ENCODE data around the gene GTF2E1. TPM values are rescaled to one million over a fixed set of nuclear protein-coding genes. Genes with fewer than 3 reads are reported as not detected.
A peak's percentile ranks its signal among the peaks of the same experiment; 100 is the strongest.

GTF2E1 gene
- total RNA-seq, 4 donors from 2014 or later: 11.4 to 21.0 (median 15.3) TPM

GRCh38 chr3:120802916-120803315 lies 60.4 kb downstream of the GTF2E1 start:
- Histone ChIP-seq H3K9me3 (no peaks in the 10 kb centered on the region), H3K4me3 (no peak overlapping the region), H3K36me3 (no peaks in the 10 kb centered on the region), H3K27ac (no peak overlapping the region), H3K4me1 (no peaks in the 10 kb centered on the region), H3K27me3 (no peaks in the 10 kb centered on the region)
- ATAC-seq: no peak
- 49 to 77% methylated on average over 3 of the region's 3 CpGs for WGBS, 2 donors (ENCODE audit: low coverage in 1 of 2)
- TF ChIP-seq POLR2AphosphoS5 (IDR thresholded peaks at IDR 0.05) (no peak), EP300 (IDR thresholded peaks at IDR 0.05) (no peak), POLR2A (IDR thresholded peaks at IDR 0.05) (no peak)
- TF ChIP-seq, protein P1, sequence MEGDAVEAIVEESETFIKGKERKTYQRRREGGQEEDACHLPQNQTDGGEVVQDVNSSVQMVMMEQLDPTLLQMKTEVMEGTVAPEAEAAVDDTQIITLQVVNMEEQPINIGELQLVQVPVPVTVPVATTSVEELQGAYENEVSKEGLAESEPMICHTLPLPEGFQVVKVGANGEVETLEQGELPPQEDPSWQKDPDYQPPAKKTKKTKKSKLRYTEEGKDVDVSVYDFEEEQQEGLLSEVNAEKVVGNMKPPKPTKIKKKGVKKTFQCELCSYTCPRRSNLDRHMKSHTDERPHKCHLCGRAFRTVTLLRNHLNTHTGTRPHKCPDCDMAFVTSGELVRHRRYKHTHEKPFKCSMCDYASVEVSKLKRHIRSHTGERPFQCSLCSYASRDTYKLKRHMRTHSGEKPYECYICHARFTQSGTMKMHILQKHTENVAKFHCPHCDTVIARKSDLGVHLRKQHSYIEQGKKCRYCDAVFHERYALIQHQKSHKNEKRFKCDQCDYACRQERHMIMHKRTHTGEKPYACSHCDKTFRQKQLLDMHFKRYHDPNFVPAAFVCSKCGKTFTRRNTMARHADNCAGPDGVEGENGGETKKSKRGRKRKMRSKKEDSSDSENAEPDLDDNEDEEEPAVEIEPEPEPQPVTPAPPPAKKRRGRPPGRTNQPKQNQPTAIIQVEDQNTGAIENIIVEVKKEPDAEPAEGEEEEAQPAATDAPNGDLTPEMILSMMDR (IDR thresholded peaks at IDR 0.05): no peak

DNA sequence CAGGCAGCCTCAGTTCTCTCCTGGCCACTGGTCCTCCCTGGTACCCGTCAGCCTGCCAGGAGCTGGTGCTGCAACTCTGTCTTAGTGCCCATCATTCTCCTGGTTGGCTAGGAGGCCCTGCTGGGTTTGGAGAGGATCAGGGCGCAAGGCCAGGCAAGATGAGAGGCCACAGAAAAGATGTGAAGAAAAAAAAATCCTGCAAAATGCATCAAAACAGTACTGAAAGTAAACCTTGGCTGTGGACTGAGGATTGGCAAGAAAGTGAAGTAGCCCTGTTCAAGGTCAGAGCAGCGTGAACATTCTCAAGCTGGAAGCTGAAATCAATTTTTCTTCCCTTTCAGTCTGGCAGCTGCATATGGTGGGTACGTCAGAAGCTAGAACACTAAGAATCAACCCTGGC lies 74.2 kb downstream of the GTF2E1 start:
- 40 to 62% methylated on average over 2 to 4 of the region's 4 CpGs for WGBS, 2 donors (ENCODE audit: low coverage in 1 of 2)
- Histone ChIP-seq H3K27ac (no peak overlapping the region), H3K9me3 (no peaks in the 10 kb centered on the region), H3K36me3 (no peaks in the 10 kb centered on the region), H3K4me1 (peaks cover 0 to 9% (median 0%) of the 10 kb centered on the region in 3 donors), H3K4me3 (no peak overlapping the region), H3K27me3 (no peaks in the 10 kb centered on the region)
- ATAC-seq: no peak
- TF ChIP-seq, protein P1 (IDR thresholded peaks at IDR 0.05): no peak
- TF ChIP-seq POLR2AphosphoS5 (IDR thresholded peaks at IDR 0.05): peak; percentile 24

GRCh38 chr3:120820748-120821147 lies 78.2 kb downstream of the GTF2E1 start:
- peaks cover 0 to 9% (median 0%) of the 10 kb centered on the region in 3 donors for H3K4me1 ChIP-seq
- no peak for ATAC-seq
- H3K4me3 ChIP-seq: no peak overlapping the region
- WGBS, 2 donors (ENCODE audit: low coverage in 1 of 2): 78 to 87% methylated on average over 2 to 3 of the region's 3 CpGs
- no peaks in the 10 kb centered on the region for H3K9me3 ChIP-seq
- H3K27ac ChIP-seq: no peak overlapping the region
- no peak for TF ChIP-seq EP300 (IDR thresholded peaks at IDR 0.05)
- TF ChIP-seq POLR2A (IDR thresholded peaks at IDR 0.05): no peak
- TF ChIP-seq POLR2AphosphoS5 (IDR thresholded peaks at IDR 0.05): no peak
- TF ChIP-seq, protein P1 (IDR thresholded peaks at IDR 0.05): no peak
- no peaks in the 10 kb centered on the region for H3K36me3 ChIP-seq
- H3K27me3 ChIP-seq: no peaks in the 10 kb centered on the region

- Histone ChIP-seq H3K27me3 (no peaks in the 10 kb centered on the region), H3K27ac (no peak overlapping the region), H3K4me3 (no peak overlapping the region), H3K4me1 (peaks cover 0 to 4% (median 0%) of the 10 kb centered on the region in 3 donors), H3K36me3 (no peaks in the 10 kb centered on the region), H3K9me3 (no peaks in the 10 kb centered on the region)
- no peak for TF ChIP-seq EP300 (IDR thresholded peaks at IDR 0.05)
- TF ChIP-seq, protein P1 (IDR thresholded peaks at IDR 0.05): no peak
- no peak for TF ChIP-seq POLR2A (IDR thresholded peaks at IDR 0.05)
- no peak for TF ChIP-seq POLR2AphosphoS5 (IDR thresholded peaks at IDR 0.05)
- ATAC-seq: no peak
Measured at GRCh38 chr3:120821426-120821825, 78.9 kb downstream of the GTF2E1 start.

DNA sequence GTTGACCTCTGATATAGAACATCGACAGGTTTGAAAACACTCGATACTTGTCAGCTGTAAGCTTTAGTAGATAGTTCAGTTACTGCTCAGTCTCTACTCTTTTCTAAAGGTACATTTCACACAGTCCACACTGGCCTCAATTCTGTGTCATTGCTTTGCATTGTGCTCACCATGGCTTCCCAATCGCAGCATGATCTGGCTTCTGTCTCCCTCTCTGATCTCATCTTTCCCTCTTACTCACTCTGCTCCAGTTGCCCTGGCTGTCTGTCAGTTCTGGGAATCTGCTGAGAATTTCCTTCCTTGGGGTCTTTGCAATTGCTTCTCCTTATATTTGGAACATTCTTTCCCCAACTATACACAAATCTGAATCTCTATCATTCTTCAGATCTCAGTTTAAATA lies 80.6 kb downstream of the GTF2E1 start:
- H3K36me3 ChIP-seq: no peaks in the 10 kb centered on the region
- no peak overlapping the region for H3K4me3 ChIP-seq
- no peak for ATAC-seq
- H3K27ac ChIP-seq: no peak overlapping the region
- TF ChIP-seq EP300 (IDR thresholded peaks at IDR 0.05) (no peak), POLR2A (IDR thresholded peaks at IDR 0.05) (no peak), POLR2AphosphoS5 (IDR thresholded peaks at IDR 0.05) (no peak)
- TF ChIP-seq, protein P1 (IDR thresholded peaks at IDR 0.05): no peak
- no peaks in the 10 kb centered on the region for H3K9me3 ChIP-seq
- no peaks in the 10 kb centered on the region for H3K27me3 ChIP-seq
- H3K4me1 ChIP-seq: no peaks in the 10 kb centered on the region
- 87 to 94% methylated on average over 3 of the region's 3 CpGs for WGBS, 2 donors (ENCODE audit: low coverage in 1 of 2)

Measured in gastroesophageal sphincter (tissue), 4 donors.